ENCODE data around the gene CACNA2D4.
A peak's percentile ranks its signal among the peaks of the same experiment; 100 is the strongest.

CACNA2D4 gene

GRCh38 chr12:1933342-1934051 lies 15.0 kb upstream of the CACNA2D4 start:
- no peak for DNase-seq

DNA sequence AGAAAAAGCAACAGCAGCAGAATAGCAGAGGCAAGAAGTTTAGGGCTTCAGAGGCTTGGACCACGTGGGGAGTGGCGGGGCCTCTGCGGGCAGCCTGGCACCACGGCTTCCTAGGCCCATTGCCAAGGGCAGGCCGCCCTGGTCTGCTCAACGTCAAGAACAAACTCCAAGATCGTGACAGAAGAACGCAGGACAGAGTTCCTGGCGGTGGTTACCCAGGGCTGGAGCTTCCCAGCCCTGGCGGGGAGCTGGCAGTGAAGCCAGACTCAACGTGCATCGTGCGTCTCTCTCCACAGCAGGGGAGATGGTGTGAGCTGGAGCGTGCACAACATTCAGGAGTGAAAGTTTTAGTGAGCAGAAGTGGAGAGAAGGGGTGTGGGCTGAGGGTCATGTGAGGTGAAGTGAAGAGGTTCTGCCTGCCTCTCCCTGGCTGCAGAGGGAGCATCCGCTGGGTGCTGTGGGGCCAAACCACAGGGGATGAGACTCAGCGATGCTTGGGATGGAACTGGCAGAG lies 13.9 kb upstream of the CACNA2D4 start:
- no peak for DNase-seq

DNA sequence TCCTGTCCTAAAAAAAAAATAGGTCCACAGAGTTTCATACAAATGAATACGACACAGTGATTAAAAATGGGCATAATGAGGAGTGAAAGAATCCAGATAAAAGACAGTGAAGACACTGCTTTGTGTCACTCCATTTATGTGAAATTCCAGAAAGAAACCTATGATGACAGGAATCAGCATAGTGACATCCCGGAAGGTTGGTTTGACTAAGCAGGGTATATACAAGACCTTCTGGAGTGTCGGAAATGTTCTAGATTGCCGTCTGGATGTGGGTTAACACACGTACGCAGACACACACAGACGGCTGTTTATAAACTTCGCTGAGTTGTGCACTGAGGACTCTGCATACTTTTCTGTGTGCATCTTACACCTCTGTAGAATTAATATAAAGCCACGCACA lies 13.2 kb upstream of the CACNA2D4 start:
- no peak for DNase-seq

- no peak for DNase-seq
These were observed 12.5 kb upstream of the CACNA2D4 start for GRCh38 chr12:1930803-1931597.

- DNase-seq = no peak
These were observed 11.7 kb upstream of the CACNA2D4 start for GRCh38 chr12:1929985-1930802.

DNA sequence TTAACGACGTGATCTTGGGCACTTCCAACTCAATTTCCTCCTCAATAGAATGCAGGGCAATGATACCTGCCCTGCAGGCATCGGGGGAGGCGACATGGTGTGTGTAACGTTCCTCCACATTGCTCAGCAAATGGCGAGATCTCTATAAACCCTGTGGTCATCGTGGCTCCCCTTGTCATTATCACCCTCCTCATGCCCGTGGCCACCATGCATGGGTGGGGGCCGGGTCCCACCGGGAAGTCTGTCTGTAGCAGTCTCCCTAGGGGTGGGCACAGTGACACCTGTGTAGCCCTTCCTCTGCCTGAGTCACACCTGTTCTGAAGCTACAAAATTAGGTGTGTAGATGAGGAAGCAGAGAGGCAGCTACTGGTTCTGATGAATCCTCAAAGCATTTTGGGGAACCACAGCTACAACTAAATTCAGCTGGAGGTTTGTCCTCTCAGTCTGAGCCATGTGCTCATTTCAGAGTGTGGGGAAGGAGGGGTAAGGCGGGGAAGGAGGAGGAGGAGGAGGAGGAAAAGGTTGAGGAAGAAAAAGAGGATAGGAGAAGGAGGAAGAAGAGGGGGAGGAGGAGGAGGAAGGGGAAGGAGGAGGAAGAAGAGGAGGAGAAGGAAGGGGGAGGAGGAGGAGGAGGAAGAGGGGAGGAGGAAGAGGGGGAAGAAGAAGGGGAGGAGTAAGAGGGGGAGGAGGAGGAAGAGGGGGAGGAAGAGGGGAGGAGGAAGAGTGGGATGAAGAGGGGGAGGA lies 11.0 kb upstream of the CACNA2D4 start:
- peak in 1 of 2 donors; percentile 30 for DNase-seq

DNA sequence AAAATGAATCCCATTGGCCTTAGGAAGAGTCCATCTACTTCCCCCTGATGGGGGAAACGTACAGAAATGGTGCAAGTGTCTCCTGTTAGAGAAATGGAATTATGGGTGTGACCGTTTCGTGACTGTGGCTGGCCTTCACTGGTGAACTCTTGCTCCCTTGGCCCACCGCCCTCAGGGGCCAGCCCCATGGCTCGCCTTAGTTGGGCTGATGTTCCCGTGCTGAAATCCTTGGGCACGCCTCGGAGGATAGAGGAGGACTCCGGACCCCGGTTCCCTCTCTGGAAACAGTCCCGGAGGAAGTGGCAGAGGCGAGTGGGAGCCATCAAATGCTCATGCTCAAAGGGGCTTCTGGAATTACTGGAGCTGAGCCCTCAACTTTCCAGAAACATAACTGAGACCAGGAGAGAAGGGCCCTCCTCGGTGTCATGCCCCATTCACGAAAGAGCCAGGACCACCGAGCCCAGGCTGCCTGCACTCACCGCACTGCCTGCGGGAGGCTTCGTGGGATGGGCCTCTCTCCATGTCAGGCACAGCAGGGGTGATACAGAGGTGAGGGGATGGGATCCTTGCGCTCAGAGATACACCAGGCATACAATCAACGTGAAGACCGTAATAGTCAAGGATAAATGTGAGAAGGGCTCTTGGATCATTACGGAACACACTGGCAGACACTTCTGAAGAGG lies 10.1 kb upstream of the CACNA2D4 start:
- DNase-seq = no peak

- DNase-seq = no peak
These were observed 9.4 kb upstream of the CACNA2D4 start for GRCh38 chr12:1927751-1928351.

DNA sequence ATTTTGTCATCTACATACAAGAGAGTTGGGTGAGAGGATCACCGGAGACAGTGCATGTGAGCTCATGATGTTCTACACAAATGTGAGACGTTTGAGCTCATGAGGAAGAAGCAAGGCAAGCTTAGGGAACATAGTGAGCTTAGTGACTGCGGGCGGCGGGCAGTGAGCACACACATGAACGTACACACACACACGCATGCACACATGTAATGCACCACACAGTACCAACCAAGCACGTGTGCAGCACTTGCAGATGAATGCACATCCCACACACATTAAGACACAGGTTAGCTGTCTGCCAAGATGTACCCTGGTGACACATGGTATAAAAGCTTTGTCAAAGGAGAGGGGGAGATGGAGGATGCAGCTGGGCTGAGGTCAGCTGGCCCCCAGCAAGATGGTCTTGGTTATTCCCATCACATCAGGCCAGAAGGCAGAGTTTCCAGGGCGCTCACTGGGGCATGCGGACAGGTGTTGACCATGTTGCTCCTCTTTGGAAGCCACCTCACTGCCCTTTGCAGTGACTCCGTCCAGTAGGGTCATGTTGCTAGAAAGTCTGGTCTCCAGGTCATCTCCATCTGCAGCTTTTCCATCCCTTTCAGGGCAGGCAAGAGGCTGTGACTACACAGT lies 8.7 kb upstream of the CACNA2D4 start:
- no peak for DNase-seq

- DNase-seq = no peak
These were observed 7.8 kb upstream of the CACNA2D4 start for GRCh38 chr12:1926251-1926657.

DNA sequence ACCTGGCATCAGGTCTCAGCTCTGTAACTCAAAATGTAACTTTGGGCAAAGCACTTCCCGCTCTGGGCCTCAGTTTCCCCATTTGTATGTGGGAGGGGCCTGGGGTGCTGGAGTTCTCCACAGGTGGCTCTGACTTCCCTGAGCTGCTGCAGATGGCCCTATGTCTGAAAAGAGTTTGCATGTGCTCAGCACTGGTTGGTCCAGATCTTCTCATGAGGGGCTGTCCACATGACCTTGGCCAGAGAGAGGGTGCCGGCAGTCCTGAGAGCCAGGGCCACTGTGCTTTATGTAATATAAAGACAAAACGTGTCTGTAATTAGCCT lies 7.2 kb upstream of the CACNA2D4 start:
- DNase-seq = no peak

DNA sequence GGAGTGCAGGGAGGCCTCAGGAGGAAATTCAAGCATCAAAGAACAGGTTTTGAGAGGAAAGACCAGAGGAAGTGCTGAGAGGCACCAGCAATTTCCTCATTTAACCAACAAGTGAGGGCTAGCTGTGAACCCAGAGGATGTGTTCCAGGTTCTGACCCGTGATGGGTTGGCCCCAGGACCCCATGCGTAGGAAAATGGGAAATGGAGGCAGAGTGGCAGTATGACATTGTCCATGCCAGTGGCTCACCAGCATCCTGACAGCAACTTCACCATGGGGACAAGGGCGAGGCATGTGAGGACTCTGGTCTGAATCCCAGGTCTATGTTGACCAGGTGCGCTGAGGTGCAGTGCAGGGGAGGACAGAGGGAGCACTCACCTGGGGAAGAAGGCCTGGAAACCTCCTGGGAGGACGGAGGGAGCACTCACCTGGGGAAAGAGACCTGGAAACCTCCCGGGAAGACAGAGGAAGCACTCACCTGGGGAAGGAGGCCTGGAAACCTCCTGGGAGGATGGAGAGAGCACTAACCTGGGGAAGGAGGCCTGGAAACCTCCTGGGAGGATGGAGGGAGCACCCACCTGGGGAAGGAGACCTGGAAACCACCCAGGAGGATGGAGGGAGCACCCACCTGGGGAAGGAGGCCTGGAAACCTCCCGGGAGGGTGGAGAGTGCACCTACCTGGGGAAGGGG lies 6.7 kb upstream of the CACNA2D4 start:
- DNase-seq = no peak

GRCh38 chr12:1922985-1923384 lies 4.5 kb upstream of the CACNA2D4 start:
- DNase-seq = no peak

DNA sequence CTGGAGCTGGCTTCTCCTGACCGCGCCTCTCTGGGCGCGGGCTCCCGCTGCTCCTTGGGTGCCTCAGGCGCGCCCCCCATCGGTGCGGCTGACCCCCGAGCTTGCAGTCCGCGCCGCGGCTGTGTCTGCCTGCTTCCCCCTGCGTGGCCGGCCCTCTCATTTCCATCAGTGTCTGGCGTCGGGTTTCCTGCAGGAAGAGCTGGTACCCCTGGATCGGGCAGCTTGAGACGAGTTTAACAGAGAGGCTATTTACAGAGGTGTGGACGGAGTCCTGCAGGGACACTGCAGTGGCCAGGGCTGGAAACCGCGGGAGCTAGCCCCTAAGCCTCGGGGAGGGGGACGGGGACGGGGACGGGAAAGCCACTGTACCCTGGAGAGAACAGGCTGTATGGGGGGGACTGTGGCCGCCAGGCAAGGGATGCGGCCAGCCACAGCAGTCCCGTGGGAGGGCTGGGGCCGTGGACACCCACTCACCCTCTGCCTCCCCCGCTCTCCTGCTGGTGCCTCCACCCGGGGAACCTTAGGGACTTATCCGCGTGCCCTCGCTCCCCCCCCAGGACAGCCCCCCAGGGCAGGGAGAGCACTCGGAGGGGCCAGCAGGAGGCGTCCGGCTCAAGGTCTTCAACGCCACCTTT lies 3.7 kb upstream of the CACNA2D4 start:
- DNase-seq = no peak

GRCh38 chr12:1920971-1921370 lies 2.5 kb upstream of the CACNA2D4 start:
- peak; percentile 54 to 75 for DNase-seq

GRCh38 chr12:1920436-1920835 lies 2.0 kb upstream of the CACNA2D4 start:
- no peak for DNase-seq

GRCh38 chr12:1919763-1920162 lies 1.3 kb upstream of the CACNA2D4 start:
- no peak for DNase-seq

DNA sequence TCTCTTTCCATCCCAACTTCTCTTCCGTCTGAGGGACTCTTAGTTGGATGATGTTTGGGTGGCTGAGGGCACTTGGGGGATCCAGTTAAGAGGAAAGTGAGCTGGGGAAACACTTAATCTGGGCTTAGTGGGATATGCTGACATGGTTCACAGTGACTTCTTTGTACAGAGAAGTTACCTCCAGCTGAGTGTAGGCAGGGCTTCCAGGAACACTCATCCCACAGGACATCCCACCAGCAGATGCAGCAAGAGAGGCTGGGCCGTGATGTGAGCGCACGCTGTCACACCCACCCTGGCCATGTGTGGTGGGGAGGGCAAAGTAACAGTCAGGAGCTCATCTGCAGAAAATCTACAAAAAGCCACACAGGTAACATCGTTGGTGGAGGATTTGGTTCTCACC lies 832 bp upstream of the CACNA2D4 start:
- DNase-seq = peak; percentile 21 to 82

DNA sequence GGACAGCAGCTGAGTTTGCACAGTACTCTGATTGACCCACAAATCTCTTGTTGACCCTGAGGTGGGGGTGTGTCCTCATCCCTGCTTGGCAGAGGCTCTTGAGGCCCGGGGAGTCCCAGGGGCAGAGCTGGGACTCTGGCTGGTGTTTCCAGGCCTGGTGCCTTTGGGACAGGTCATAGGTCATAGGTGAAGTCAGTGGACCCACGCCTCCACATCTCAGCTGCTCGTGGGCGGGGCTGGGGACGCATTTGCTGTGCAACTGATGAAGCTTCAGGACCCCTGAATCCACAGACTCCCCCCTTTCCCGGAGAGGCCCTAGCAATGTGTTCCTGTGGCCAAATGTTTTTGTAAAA lies 408 bp upstream of the CACNA2D4 start:
- peak in 1 of 2 donors; percentile 25 for DNase-seq
